Measurements from ENCODE around the gene SLC22A2. TPM values are rescaled to one million over a fixed set of nuclear protein-coding genes. Genes with fewer than 3 reads are reported as not detected.

SLC22A2 gene
- total RNA-seq, 1 experiment from 2014 or later = 0.96 TPM

DNA sequence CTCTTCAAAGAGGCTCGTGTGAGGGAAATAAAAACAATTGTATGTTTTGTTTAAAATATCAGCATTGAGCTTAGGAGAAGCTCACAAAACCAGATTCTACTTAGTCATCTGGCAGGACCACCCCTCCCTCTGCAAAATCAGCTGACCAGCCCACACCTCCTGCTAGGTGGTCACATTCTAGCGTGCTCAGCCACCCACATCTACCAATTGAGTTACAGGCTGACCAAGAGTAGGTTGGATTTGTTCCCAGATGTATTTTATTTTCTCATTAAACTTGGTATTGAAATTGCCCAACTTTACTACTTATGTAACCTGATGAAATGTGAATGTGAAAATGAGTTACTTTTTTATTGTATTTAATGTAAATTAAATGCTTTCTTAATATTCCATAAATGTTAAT is 56.2 kb downstream of the SLC22A2 start (continued):
- TF ChIP-seq, protein P1, sequence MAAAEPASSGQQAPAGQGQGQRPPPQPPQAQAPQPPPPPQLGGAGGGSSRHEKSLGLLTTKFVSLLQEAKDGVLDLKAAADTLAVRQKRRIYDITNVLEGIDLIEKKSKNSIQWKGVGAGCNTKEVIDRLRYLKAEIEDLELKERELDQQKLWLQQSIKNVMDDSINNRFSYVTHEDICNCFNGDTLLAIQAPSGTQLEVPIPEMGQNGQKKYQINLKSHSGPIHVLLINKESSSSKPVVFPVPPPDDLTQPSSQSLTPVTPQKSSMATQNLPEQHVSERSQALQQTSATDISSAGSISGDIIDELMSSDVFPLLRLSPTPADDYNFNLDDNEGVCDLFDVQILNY (CRISPR knock-in tag; IDR thresholded peaks at IDR 0.05) = no peak
- TF ChIP-seq, protein P2, sequence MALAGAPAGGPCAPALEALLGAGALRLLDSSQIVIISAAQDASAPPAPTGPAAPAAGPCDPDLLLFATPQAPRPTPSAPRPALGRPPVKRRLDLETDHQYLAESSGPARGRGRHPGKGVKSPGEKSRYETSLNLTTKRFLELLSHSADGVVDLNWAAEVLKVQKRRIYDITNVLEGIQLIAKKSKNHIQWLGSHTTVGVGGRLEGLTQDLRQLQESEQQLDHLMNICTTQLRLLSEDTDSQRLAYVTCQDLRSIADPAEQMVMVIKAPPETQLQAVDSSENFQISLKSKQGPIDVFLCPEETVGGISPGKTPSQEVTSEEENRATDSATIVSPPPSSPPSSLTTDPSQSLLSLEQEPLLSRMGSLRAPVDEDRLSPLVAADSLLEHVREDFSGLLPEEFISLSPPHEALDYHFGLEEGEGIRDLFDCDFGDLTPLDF (CRISPR knock-in tag; IDR thresholded peaks at IDR 0.05) = no peak
- TF ChIP-seq, protein P3, sequence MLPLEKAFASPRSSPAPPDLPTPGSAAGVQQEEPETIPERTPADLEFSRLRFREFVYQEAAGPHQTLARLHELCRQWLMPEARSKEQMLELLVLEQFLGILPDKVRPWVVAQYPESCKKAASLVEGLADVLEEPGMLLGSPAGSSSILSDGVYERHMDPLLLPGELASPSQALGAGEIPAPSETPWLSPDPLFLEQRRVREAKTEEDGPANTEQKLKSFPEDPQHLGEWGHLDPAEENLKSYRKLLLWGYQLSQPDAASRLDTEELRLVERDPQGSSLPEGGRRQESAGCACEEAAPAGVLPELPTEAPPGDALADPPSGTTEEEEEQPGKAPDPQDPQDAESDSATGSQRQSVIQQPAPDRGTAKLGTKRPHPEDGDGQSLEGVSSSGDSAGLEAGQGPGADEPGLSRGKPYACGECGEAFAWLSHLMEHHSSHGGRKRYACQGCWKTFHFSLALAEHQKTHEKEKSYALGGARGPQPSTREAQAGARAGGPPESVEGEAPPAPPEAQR (CRISPR knock-in tag; IDR thresholded peaks at IDR 0.05) = no peak
- TF ChIP-seq, protein P4, sequence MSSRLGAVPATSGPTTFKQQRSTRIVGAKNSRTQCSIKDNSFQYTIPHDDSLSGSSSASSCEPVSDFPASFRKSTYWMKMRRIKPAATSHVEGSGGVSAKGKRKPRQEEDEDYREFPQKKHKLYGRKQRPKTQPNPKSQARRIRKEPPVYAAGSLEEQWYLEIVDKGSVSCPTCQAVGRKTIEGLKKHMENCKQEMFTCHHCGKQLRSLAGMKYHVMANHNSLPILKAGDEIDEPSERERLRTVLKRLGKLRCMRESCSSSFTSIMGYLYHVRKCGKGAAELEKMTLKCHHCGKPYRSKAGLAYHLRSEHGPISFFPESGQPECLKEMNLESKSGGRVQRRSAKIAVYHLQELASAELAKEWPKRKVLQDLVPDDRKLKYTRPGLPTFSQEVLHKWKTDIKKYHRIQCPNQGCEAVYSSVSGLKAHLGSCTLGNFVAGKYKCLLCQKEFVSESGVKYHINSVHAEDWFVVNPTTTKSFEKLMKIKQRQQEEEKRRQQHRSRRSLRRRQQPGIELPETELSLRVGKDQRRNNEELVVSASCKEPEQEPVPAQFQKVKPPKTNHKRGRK (CRISPR knock-in tag; IDR thresholded peaks at IDR 0.05; ENCODE audit: borderline replicate concordance) = no peak

DNA sequence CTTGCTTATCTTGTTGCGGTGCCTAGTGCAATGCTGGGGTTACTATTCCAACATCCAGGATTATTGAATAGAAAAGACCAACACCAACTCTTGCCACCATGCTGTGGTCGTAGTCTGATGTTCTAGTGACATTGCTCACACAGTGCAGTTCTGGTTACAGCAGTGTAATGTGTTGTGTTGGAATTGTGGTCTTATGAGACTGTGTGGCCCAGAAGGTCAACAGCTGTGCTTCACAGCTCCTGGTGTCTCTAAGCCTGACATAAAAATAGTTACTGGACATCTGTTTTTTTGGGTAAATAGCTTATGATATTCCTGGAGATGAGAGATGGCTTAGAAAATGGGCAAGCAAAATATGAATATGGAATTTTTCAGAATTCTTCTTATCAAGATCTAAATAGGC is 57.6 kb downstream of the SLC22A2 start:
- DNase-seq (ENCODE audit: low spot score) (no peak), ATAC-seq (no peak)
- peaks cover 3% of the 10 kb centered on the region for H3K36me3 Mint-ChIP-seq
- H3K27me3 Mint-ChIP-seq (ENCODE audit: low read depth) = no peaks in the 10 kb centered on the region
- H3K27ac Mint-ChIP-seq = no peak overlapping the region
- no peaks in the 10 kb centered on the region for H3K4me1 Mint-ChIP-seq
- no peak overlapping the region for H3K4me3 Mint-ChIP-seq
- CTCF ChIA-PET = interaction anchor here (1.1 kb wide), 1 partner anchor 254 kb away, joined by 3 read pairs; no protein-coding TSS in a partner anchor
- peaks cover 4% of the 10 kb centered on the region for H3K9me3 Mint-ChIP-seq
- TF ChIP-seq, protein P5, sequence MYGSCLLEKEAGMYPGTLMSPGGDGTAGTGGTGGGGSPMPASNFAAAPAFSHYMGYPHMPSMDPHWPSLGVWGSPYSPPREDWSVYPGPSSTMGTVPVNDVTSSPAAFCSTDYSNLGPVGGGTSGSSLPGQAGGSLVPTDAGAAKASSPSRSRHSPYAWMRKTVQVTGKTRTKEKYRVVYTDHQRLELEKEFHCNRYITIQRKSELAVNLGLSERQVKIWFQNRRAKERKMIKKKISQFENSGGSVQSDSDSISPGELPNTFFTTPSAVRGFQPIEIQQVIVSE (CRISPR knock-in tag; IDR thresholded peaks at IDR 0.05; ENCODE audit: borderline replicate concordance) = no peak
- TF ChIP-seq, protein P6, sequence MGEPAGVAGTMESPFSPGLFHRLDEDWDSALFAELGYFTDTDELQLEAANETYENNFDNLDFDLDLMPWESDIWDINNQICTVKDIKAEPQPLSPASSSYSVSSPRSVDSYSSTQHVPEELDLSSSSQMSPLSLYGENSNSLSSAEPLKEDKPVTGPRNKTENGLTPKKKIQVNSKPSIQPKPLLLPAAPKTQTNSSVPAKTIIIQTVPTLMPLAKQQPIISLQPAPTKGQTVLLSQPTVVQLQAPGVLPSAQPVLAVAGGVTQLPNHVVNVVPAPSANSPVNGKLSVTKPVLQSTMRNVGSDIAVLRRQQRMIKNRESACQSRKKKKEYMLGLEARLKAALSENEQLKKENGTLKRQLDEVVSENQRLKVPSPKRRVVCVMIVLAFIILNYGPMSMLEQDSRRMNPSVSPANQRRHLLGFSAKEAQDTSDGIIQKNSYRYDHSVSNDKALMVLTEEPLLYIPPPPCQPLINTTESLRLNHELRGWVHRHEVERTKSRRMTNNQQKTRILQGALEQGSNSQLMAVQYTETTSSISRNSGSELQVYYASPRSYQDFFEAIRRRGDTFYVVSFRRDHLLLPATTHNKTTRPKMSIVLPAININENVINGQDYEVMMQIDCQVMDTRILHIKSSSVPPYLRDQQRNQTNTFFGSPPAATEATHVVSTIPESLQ (CRISPR knock-in tag; IDR thresholded peaks at IDR 0.05) = no peak
- TF ChIP-seq ZNF671 (CRISPR knock-in tag; IDR thresholded peaks at IDR 0.05) (no peak), GTF2I (CRISPR knock-in tag; conservative IDR thresholded peaks at IDR 0.05) (no peak), FOXJ3 (CRISPR knock-in tag; IDR thresholded peaks at IDR 0.05; ENCODE audit: borderline replicate concordance) (no peak), ELF4 (CRISPR knock-in tag; IDR thresholded peaks at IDR 0.05; ENCODE audit: low read depth) (no peak), ZNF121 (CRISPR knock-in tag; IDR thresholded peaks at IDR 0.05) (no peak), KAT7 (CRISPR knock-in tag; IDR thresholded peaks at IDR 0.05; ENCODE audit: borderline replicate concordance) (no peak)
- TF ChIP-seq, protein P7, sequence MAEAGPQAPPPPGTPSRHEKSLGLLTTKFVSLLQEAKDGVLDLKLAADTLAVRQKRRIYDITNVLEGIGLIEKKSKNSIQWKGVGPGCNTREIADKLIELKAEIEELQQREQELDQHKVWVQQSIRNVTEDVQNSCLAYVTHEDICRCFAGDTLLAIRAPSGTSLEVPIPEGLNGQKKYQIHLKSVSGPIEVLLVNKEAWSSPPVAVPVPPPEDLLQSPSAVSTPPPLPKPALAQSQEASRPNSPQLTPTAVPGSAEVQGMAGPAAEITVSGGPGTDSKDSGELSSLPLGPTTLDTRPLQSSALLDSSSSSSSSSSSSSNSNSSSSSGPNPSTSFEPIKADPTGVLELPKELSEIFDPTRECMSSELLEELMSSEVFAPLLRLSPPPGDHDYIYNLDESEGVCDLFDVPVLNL (CRISPR knock-in tag; IDR thresholded peaks at IDR 0.05; ENCODE audit: borderline replicate concordance, low read depth) = no peak
- TF ChIP-seq, protein P8, sequence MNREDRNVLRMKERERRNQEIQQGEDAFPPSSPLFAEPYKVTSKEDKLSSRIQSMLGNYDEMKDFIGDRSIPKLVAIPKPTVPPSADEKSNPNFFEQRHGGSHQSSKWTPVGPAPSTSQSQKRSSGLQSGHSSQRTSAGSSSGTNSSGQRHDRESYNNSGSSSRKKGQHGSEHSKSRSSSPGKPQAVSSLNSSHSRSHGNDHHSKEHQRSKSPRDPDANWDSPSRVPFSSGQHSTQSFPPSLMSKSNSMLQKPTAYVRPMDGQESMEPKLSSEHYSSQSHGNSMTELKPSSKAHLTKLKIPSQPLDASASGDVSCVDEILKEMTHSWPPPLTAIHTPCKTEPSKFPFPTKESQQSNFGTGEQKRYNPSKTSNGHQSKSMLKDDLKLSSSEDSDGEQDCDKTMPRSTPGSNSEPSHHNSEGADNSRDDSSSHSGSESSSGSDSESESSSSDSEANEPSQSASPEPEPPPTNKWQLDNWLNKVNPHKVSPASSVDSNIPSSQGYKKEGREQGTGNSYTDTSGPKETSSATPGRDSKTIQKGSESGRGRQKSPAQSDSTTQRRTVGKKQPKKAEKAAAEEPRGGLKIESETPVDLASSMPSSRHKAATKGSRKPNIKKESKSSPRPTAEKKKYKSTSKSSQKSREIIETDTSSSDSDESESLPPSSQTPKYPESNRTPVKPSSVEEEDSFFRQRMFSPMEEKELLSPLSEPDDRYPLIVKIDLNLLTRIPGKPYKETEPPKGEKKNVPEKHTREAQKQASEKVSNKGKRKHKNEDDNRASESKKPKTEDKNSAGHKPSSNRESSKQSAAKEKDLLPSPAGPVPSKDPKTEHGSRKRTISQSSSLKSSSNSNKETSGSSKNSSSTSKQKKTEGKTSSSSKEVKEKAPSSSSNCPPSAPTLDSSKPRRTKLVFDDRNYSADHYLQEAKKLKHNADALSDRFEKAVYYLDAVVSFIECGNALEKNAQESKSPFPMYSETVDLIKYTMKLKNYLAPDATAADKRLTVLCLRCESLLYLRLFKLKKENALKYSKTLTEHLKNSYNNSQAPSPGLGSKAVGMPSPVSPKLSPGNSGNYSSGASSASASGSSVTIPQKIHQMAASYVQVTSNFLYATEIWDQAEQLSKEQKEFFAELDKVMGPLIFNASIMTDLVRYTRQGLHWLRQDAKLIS (CRISPR knock-in tag; IDR thresholded peaks at IDR 0.05; ENCODE audit: borderline replicate concordance) = no peak
- POLR2A ChIA-PET = no interaction called here
